KOPT-K1 (cell line): Measurements from ENCODE around the gene SNAPC5.

Experiments
- H3K27ac ChIP-seq: fragments of 200-600 bp; sonication (generic); 2 replicates; pipeline ENCODE4 v1.5.1; 2016; ENCODE audit warnings: antibody characterized with exemption, mild to moderate bottlenecking, low read depth, low read length; ENCODE audit not compliant: poor library complexity, severe bottlenecking
- H3K36me3 ChIP-seq: fragments of 200-600 bp; sonication (generic); 2 replicates; pipeline ENCODE4 v1.5.1; 2017; ENCODE audit warnings: antibody characterized with exemption, mild to moderate bottlenecking, low read length, moderate library complexity; ENCODE audit not compliant: insufficient read depth
- H3K9me3 ChIP-seq: fragments of 200-600 bp; sonication (generic); 2 replicates; pipeline ENCODE4 v1.5.1; 2017; ENCODE audit warnings: antibody characterized with exemption, low read length, mild to moderate bottlenecking; ENCODE audit not compliant: insufficient read depth, poor library complexity, severe bottlenecking

SNAPC5 gene

DNA sequence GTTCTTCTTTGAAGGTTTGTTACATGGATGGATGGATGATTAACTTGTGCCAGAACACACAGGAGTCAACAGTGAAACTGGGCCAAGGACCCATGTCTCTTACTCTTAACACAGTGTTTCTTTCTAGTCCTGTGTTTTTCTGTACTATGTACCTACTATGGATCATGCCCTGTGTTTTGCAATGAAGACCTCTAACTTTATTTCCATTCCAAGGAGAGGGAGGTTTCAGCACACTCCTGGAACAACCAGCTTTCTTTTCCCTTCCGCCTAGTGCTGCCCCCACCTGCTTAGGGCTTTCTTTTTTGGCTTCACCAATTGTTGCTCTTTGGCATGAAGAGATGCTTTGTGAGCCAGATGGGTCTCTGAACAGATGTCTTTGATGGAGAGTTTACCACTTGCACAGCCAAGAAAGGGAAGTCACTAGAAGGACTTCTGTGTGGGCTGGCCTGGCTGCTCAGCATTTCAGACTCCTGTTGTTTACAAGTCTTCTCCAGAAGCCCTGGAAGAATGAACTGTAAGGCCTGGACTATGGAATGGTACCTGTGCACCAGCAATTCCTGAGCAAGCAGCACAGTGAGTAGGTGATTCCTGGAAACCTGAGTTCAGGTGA, 44.5 kb downstream of the SNAPC5 start:
- H3K9me3 ChIP-seq = no peaks in the 10 kb centered on the region
- H3K36me3 ChIP-seq = peaks cover 27% of the 10 kb centered on the region
- H3K27ac ChIP-seq = no peak overlapping the region

DNA sequence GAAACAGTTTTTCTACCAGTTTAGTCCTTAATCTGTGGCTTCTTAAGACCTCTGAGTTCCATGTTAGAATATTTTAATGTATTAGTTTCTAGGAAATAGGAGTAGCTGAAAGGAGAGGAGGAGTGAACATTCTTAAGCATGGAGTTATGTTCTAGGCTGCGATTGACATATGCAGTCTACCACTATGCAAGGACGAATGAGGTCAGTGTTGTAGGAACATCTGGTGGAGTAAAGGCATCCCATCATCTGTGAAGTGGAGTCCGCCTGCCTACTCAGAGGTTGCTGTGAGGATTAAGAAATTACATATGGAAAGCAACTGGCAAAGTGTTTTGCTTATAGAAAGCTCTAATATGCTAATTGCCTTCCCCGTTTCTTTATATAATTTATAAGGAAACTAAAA, 45.1 kb downstream of the SNAPC5 start:
- H3K36me3 ChIP-seq = peaks cover 32% of the 10 kb centered on the region
- H3K27ac ChIP-seq = no peak overlapping the region
- H3K9me3 ChIP-seq = no peaks in the 10 kb centered on the region
